DMS53 treated with DMSO at 0.1 percent for 48 hours (cell line): ENCODE data around the gene LAMA3.

ENCODE experiments used
- DNase-seq: peaks from one replicate; lab custom pipeline; 2025; ENCODE audit not compliant: unreplicated experiment; lab: John Stamatoyannopoulos, UW

LAMA3 gene

GRCh38 chr18:23847321-23847986, 158.2 kb downstream of the LAMA3 start:
- no peak for DNase-seq

- no peak for DNase-seq
Measured at GRCh38 chr18:23849141-23849540, 159.9 kb downstream of the LAMA3 start.

GRCh38 chr18:23850215-23850614, 161.0 kb downstream of the LAMA3 start:
- DNase-seq: no peak

- DNase-seq: no peak
Measured at GRCh38 chr18:23851470-23852002, 162.3 kb downstream of the LAMA3 start.

- DNase-seq: no peak
Measured at GRCh38 chr18:23852236-23853045, 163.2 kb downstream of the LAMA3 start.

- DNase-seq: no peak
Measured at GRCh38 chr18:23853448-23854195, 164.4 kb downstream of the LAMA3 start.

GRCh38 chr18:23855721-23856120, 166.5 kb downstream of the LAMA3 start:
- DNase-seq: no peak

GRCh38 chr18:23856466-23857163, 167.4 kb downstream of the LAMA3 start:
- DNase-seq: peak; percentile 15

- DNase-seq: no peak
Measured at GRCh38 chr18:23857164-23857552, 167.9 kb downstream of the LAMA3 start.

GRCh38 chr18:23857756-23858155, 168.5 kb downstream of the LAMA3 start:
- peak; percentile 88 for DNase-seq

- DNase-seq: no peak
Measured at GRCh38 chr18:23859466-23860336, 170.4 kb downstream of the LAMA3 start.

GRCh38 chr18:23861326-23861725, 172.1 kb downstream of the LAMA3 start:
- no peak for DNase-seq

- DNase-seq: no peak
Measured at GRCh38 chr18:23861805-23862470, 172.7 kb downstream of the LAMA3 start.

- DNase-seq: peak; percentile 47
Measured at GRCh38 chr18:23864624-23865023, 175.4 kb downstream of the LAMA3 start.

- DNase-seq: no peak
Measured at GRCh38 chr18:23867006-23867405, 177.8 kb downstream of the LAMA3 start.

- peak; percentile 4 for DNase-seq
Measured at GRCh38 chr18:23868136-23868785, 179.0 kb downstream of the LAMA3 start.

- DNase-seq: no peak
Measured at GRCh38 chr18:23870676-23871380, 181.6 kb downstream of the LAMA3 start.

GRCh38 chr18:23871410-23871809, 182.2 kb downstream of the LAMA3 start:
- DNase-seq: peak; percentile 60
